Measurements from ENCODE around the gene COX7A1. TPM values are rescaled to one million over a fixed set of nuclear protein-coding genes. Genes with fewer than 3 reads are reported as not detected.

COX7A1 gene
- total RNA-seq, 4 donors from 2014 or later: 1.8 to 19.8 (median 6.6) TPM

GRCh38 chr19:36113425-36113824 lies 38.8 kb downstream of the COX7A1 start:
- Histone ChIP-seq H3K36me3 (peaks cover 0 to 20% (median 0%) of the 10 kb centered on the region in 3 donors), H3K27ac (no peak overlapping the region), H3K27me3 (no peaks in the 10 kb centered on the region), H3K9me3 (no peaks in the 10 kb centered on the region), H3K4me1 (peaks cover 4 to 22% (median 15%) of the 10 kb centered on the region in 4 donors), H3K4me3 (peak overlapping the region in 3 of 4 donors; percentile 60 to 95 (median 85))
- no peak for DNase-seq
- TF ChIP-seq POLR2A (IDR thresholded peaks at IDR 0.05) (no peak), CTCF (IDR thresholded peaks at IDR 0.05) (no peak)

- H3K4me3 ChIP-seq: no peak overlapping the region
- H3K27ac ChIP-seq: no peak overlapping the region
- H3K4me1 ChIP-seq: peaks cover 4 to 22% (median 15%) of the 10 kb centered on the region in 4 donors
- H3K36me3 ChIP-seq: peaks cover 0 to 13% (median 0%) of the 10 kb centered on the region in 3 donors
- no peak for DNase-seq
- H3K27me3 ChIP-seq: no peaks in the 10 kb centered on the region
- TF ChIP-seq POLR2A (IDR thresholded peaks at IDR 0.05) (no peak), CTCF (IDR thresholded peaks at IDR 0.05) (no peak)
- no peaks in the 10 kb centered on the region for H3K9me3 ChIP-seq
Observed at GRCh38 chr19:36112678-36113077, 39.6 kb downstream of the COX7A1 start.

GRCh38 chr19:36111200-36111539 lies 41.1 kb downstream of the COX7A1 start:
- H3K4me1 ChIP-seq: peaks cover 2 to 15% (median 10%) of the 10 kb centered on the region in 4 donors
- TF ChIP-seq POLR2A (IDR thresholded peaks at IDR 0.05): no peak
- no peak for TF ChIP-seq CTCF (IDR thresholded peaks at IDR 0.05)
- no peaks in the 10 kb centered on the region for H3K9me3 ChIP-seq
- H3K36me3 ChIP-seq: peaks cover 0 to 13% (median 0%) of the 10 kb centered on the region in 3 donors
- no peaks in the 10 kb centered on the region for H3K27me3 ChIP-seq
- DNase-seq: no peak
- no peak overlapping the region for H3K4me3 ChIP-seq
- no peak overlapping the region for H3K27ac ChIP-seq

GRCh38 chr19:36110487-36111199 lies 41.6 kb downstream of the COX7A1 start, which contains the start of gene OVOL3:
Gene OVOL3 (plus strand): TSS chr19:36111143. CDS start chr19:36111203, 60 bp downstream.
- no peak within 1 kb of the TSS for H3K27ac ChIP-seq
- H3K9me3 ChIP-seq: no peaks in the 10 kb centered on the region
- H3K36me3 ChIP-seq: peaks cover 0 to 13% (median 0%) of the 10 kb centered on the region in 3 donors
- H3K27me3 ChIP-seq: no peaks in the 10 kb centered on the region
- no peak for TF ChIP-seq CTCF (IDR thresholded peaks at IDR 0.05)
- TF ChIP-seq POLR2A (IDR thresholded peaks at IDR 0.05): no peak
- peaks cover 0 to 11% (median 9%) of the 10 kb centered on the region in 4 donors for H3K4me1 ChIP-seq
- no peak for DNase-seq
- H3K4me3 ChIP-seq: no peak within 1 kb of the TSS

- Histone ChIP-seq H3K36me3 (peaks cover 0 to 15% (median 0%) of the 10 kb centered on the region in 3 donors), H3K9me3 (no peaks in the 10 kb centered on the region), H3K27me3 (no peaks in the 10 kb centered on the region), H3K27ac (no peak overlapping the region), H3K4me1 (peaks cover 0 to 5% (median 3%) of the 10 kb centered on the region in 4 donors), H3K4me3 (no peak overlapping the region)
- TF ChIP-seq CTCF (IDR thresholded peaks at IDR 0.05) (no peak), POLR2A (IDR thresholded peaks at IDR 0.05) (no peak)
- no peak for DNase-seq
Observed at GRCh38 chr19:36108684-36109083, 43.6 kb downstream of the COX7A1 start.
